Suprapubic skin (tissue), 3 donors: Measurements from ENCODE around the gene OR8B8.

Experiments used
- CTCF ChIP-seq, 2 donors: fragments of 200-600 bp in 1 of 2; fragments of 450-650 bp in 1 of 2; sonication (generic) in 1 of 2; IDR thresholded peaks; one replicate each; pipeline ENCODE4 v1.5.1; 2016 to 2019; ENCODE audit warnings: antibody characterized with exemption in 2 of 2, mild to moderate bottlenecking in 1 of 2, moderate library complexity in 1 of 2
- POLR2A ChIP-seq, 2 donors: fragments of 450-650 bp; IDR thresholded peaks; one replicate each; pipeline ENCODE4 v1.6.1; 2017; ENCODE audit warnings: antibody characterized with exemption in 2 of 2, mild to moderate bottlenecking in 2 of 2, moderate library complexity in 2 of 2

GRCh38 chr11:124460459-124460858, 15.0 kb upstream of the OR8B8 start:
- TF ChIP-seq CTCF (IDR thresholded peaks at IDR 0.05), result no peak
- TF ChIP-seq POLR2A (IDR thresholded peaks at IDR 0.05), result no peak
